HG03575 (cell line): ENCODE data around the gene MAML2.
A peak's percentile ranks its signal among the peaks of the same experiment; 100 is the strongest.

Source experiments
- ATAC-seq: cut with Tn5 transposase; IDR thresholded peaks from one replicate; pipeline ENCODE4 v1.9.1; 2021; ENCODE audit not compliant: unreplicated experiment, insufficient number of reproducible peaks, low FRiP score; ENCODE audit errors: extremely low read depth

The MAML2 gene

DNA sequence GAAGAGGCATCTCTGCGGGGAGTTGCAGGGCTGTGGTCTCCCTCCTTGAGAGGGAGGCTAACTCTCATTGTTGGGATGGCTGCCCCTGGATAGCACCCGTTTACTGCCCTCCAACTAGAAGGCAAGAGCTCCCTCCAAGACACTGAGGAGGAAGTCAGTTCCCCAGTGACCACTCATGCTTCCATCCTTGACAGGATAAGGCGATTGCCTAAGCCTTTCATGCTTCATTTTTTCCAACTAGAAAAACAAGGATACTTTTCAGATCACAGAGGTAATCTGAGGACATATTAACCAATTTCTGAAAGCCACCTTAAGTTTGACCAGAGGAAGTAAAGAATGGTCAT, 186.6 kb downstream of the MAML2 start:
- no peak for ATAC-seq

DNA sequence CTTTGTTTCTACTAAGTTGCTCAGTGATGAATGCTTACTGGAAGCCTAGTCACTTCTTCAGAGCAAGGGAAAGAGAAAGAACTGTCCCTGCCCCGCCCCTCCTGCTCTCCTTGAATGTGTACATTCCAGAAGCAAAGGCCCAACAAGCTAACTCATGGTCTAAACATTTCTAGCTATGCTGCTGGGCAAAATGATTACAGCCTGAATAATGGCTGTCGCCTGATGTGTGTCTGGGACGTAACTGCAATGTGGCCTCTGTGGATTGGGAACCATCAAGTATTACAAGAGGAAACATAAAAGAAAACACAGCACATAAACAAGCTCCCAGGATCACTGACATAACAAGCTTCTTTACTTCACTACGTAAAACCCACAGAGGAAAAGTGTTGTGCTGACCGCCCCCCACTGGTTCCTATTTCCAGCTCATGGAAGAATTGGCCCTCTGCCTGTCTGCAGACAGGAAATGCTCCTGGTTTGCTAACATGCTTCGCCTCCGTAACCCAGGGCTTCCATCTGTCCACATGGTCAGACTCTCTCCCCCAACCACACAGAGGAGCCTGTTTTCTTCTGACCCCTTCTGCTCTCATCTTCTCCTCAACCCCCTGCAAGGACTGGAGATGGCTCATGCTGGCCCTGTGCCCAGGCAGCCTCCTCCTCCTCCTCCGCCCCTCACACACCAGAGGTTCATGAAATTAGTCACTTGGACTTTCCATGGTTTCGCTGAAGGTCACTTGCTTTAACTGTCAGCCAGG, 187.2 kb downstream of the MAML2 start:
- peak; percentile 36 for ATAC-seq

DNA sequence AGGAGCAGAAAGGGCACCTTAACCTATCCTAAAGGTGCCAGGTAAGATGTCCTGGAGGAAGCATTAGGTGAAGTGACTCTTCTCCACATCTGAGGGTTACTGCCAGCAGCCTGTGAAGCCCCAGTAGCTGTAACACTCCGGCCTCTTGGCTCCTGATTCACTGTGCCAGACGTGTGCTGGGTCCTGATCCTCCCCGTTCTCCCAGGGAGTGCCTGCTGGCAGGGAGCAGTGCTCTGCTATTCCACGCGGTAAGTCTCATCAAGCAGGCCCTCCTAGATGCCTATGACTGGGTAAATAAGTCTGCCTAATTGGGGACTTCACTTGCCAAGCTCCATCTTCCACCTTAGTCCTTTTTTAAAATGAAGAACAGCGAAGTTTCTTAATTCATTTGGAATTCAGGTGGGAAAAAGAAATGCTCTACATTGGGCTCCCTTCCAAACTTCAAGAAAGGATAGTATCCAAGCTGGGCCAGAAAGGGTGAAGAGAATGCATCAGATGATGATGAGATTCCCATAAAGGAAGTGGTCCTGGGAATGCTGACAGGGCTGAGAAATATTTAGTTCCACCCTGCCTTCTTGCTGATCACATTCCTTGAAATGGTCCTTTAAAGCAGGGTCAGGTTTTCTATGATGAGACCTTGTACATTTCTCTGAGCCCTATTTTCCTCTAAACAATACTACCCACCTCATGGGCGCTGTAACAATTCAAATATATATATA, 188.0 kb downstream of the MAML2 start:
- no peak for ATAC-seq

DNA sequence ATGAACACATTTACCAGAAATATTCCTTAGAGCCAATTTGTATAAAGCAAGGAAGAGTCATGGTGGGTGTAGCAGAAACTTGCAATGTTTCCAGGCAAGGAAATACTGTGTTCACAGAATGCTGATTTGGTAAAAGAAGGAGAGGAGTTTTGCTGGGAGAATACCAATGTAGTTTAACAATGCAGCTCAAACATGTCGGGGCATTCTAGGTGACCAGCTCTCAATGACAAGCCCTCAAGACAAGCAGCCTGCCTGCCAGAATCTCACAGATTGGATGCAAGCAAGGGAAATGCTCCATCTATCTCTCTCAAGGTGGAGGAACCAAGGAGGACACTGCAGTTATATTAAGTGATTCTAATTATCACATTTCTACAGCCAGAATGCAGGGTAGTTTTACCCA, 190.4 kb downstream of the MAML2 start:
- ATAC-seq = no peak

DNA sequence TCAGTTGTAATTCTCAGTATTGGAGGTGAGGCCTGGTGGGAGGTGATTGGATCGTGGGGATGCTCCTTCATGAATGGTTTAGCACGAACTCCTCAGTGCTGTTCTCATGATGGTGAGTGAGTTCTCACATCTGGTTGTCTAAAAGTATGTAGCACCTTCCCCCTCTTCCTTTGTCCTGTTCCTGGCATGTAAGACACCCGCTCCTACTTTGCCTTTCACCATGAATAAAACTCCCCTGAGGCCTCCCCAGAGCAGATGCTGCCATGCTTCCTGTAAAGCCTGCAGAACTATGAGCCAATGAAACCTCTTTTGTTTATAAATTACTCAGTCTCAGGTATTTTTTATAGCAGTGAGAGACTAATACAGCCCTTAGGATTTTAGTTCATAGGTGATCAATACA, 191.5 kb downstream of the MAML2 start:
- ATAC-seq = no peak

DNA sequence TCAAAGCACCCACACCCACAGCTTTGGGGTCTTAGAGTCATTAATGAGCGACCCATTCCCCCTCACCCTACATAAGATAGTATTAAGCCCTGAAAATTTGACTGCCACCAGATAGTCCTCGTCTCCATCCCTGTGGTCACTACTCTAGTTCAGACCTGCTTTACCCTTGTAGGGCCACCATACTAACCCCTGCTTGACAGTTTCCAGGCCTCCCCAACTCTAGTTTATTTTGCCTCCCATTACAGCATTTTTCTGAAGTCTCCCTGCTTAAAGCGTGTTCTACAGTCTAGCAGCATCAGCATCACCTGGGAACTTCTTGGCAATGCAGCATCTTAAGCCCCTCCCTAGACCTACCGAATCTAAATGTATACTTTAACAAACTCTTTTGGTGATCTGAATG, 192.4 kb downstream of the MAML2 start:
- no peak for ATAC-seq

DNA sequence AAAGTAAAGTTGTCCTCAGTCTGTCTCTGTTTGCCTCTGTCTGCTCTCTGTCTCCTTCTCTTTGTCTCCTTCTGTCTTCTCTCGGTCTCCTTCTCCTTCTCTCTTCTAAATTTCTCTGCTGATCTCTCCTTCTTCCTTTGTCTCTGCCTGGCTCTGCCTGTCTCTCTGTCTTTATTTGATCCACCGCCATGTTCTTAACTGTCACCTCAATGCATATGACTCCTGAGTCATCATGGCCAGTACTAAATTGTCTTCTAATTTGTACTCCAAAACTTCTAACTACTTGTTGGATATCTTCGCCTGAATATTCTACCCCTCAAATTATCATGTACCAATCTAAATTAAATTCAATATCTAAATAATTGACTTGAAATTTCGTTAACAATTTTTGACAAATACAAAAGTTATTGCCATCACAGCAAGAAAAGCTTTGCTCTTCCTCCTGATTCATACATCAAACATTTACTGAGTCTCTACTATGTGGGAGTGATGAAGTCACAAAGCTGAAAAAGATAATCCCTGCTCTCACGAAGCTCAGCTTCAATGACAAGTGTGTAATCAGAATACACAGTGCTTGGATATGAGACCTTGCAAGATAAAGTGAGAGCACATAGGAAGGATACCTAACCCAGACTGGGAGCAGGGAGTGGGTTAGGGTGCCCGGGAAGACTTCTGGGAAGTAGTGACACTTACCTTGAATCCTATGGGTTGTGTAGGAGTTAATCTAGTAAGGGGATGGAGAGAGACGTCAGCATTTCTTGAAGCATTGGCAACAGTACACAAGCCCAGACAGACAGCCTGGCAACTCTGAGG, 193.0 kb downstream of the MAML2 start:
- ATAC-seq = no peak

DNA sequence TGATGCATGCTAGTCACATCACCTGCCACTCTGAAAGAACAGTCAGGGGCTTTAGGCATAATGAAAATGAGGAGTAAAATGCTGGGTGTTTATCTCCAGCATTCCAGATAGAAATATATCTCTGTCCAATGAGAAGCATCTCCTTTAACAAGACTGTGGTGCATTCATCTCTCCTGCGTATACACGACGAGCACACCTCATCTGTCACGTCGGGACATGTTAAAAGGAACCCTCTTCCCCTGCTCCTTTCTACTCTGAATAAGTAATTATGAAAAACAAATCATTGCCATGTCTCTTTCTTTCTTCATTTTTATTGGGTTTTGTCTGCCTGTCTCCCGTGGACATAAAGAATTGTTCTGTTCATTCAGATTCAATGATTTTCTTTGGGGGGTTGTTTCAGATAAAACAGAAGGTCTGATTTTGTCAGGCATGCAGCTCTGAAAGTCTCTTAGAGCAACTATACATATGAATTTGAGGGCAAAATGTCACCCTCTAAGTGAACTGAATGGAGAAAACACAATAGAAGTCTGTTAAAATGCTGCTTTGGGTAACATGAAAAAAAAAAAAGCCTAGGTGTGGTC, 195.0 kb downstream of the MAML2 start:
- ATAC-seq = no peak

DNA sequence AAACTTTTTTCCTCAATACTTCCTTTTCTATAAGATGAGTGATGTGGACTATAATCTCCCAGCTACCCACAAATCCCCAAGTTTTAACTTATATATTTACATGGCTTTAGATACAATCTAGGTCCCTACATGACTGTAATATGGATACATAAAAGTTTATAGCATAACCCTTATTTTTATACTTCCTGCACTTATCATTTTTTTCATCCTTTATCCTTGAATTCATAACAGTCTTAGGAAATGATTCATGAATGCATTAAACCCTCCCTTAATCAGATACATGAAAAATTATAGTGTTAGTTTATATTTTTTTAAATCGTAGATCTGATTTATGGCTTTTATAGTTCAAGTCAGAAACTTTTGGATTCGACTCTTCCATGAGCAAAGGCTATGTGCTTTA, 195.8 kb downstream of the MAML2 start:
- no peak for ATAC-seq

DNA sequence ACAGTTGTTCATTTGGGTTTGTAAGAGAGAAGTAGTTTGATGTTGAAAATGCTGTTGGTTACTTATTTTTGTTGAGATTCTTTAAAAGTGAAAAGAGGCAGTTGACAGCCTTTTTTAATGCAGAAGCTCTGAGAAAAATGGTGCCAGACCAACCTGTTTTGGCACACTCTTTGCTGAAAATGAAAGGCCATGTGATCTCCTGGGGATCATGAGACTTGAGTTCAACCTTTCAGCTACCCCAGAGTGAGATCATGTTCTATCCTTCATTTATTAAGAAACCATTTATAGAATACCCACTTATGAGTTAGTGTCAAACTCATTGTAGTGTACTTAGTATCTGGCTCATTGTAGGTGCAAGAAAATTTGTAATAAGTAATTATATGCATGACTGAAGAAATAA, 196.2 kb downstream of the MAML2 start:
- no peak for ATAC-seq

DNA sequence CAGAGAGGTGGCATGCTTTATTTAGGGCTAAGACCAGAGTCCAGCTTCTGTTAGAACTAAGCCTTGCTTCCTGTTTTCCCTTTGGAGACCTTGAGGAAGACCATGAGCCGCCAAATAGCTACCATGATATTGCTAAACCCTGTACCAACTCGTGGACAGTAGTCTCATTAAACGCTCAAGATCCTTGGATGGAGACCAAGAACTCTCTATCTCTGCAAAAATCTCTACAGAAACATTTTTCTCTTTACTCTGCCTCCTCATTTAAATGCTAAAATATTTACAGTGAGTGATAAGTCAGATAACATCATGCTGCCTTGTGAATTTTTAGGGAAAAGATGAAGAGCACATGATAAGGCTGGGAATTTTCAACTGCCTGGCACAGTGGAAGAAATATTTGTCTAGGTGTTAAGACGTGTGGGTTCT, 197.8 kb downstream of the MAML2 start:
- no peak for ATAC-seq

DNA sequence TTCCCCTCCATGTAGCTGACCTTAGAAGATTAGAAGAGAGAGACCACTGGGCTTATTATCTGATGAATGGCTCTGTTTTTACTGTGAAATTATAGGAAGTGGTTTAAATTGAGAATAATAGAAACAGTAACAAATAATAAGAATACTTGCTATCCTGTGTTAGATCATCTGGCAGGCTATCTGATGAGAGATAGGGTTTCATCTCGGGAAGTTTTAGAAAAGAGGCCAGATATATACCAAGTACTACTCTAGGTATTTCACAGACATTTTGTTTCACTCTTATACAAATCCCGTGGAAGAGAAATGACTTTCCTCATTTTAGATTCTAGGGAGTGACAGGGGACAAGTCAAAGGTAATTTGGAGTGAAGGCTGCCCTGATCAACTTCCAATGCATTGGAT, 198.4 kb downstream of the MAML2 start:
- ATAC-seq = no peak

DNA sequence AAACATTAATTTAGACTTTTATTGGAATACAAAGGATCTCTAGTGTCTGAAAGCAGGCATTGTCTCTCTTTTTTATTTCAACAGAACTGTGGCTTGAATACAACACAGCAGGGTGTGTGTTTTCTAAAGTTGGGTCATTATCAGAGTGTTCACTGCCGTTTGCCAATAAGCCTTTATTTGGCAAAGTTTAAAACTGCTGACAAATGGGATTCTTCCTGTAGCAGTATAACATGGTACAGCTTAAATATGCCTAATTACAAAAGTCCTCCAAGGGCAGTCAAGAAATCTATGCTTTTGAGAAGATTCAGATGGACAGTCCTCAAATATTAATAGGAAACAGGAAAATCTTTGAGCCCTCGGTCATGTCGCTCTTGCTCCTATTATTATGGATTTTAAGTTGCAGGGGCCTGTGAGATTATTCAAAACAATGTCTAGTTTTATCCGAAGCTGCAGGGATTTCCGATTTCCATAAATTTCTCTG, 199.9 kb downstream of the MAML2 start:
- ATAC-seq = no peak

DNA sequence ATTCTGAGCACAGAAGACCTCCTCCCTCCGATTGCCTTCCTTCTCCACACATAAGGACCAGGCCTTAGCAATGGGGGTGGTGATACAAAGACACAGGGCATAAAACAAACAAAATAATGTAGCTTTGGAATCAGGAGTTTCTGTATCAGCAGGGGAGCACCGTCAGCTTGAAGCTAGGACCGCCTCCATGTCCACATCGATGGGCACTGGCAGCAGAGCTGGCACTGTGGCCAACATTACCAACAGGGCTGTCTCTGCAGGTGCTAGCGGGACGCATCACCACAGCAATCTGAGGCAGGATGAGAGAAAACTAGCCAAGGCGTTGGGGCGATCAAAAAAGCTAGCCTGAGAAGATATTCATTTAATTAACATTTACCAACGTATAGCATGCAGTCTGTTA, 201.4 kb downstream of the MAML2 start:
- ATAC-seq = no peak

DNA sequence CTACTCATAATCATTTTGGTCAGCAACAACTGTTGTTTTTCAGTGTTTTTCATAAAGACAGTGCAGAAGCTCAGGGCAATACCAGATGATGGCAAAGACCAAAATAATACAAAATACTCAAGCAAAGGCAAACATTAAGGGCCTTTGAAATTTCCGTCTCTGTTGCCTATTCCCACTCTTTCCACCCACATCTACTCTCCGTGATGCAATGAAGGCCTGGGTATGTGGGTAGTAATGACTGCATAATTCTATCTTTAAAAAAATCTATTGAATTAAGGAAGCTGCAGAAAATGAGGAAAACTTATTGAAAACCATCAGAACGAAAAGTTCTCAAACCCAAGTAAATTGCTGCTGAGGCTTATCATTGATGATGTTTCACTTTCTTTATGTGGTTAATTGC, 203.3 kb downstream of the MAML2 start:
- ATAC-seq = no peak

DNA sequence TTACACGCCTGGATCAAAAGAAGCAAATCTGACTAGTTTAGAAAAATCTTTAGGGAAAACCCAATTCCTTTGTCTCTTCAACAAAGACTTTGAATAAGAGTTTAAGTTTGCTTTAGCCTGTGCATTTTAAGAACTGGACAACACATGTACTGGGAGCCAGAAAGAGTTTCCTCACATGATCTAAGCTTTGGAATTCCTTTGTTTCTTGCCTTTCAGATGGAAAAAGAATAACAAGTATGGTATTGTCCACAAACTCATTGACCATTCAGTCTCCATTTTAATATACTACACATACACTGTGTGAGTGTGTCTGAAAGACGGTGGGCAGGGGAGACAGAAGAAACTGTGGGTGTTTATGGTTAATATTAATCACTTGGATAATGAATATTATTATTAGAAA, 205.6 kb downstream of the MAML2 start:
- ATAC-seq = no peak

DNA sequence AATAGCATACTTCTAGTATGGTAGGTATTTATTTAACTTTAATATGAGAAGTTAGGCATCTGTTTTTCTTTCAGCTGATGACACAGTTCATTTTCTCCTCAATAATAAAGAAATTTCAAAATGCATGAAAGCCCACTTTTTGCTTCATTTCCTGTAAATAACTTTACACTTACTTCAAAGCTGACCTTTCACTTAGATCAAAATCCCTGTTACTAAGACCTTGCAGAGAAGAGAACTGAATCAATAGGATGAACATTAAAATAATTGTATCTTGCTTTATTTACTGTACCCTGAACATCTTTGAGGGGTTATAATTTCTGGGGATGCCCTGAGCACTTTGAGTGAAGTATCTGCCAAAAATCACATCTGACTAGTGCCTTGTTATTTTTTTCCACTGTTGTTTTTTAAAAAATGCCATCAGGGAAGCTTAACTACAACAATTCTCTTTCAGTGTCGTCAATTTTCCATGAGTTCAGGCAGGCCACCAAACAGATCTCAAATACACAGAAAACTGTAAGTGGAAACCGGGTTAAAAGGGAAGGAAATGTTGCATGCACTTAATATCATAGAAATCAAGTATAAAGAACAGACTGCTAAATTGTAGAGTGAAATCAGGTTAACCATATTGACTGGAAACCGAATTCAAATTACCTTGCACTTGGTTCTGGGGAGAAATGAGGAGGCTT, 206.2 kb downstream of the MAML2 start:
- ATAC-seq = no peak

DNA sequence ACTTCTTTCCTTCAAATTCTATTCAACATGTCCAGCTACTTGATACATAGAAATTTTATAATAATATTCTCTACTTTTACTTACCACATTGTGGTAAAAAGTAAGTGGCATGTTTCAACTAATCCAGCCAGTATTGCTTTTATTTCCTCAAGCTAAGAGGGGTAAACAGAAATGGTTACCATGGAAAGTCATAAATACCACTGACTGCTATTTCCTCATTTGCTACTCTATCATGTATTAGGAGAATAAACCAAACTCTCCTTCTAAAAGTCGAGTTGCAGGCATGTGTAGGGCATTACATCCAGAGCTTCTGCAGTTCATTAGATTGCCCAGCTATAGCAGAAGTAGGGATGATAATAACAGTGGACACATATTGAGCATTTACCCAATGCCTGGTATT, 208.4 kb downstream of the MAML2 start:
- no peak for ATAC-seq

DNA sequence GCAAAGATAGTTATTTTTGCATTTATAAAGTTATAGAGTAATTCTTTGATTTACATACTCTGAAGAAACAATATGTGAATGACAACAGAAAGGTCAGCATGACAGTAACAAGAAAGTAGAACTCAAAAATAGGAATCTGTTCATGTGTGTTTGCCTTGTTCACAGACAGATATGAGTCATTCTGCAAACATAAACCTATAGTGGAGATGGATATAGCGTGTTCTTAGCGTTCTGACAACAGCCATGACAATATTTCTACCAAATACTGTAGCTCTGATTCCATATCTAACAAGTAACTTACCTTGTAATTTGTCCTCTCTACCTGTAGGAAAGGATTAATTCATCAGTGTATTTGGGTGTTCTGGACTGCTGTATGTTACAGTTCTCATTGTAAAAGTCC, 210.6 kb downstream of the MAML2 start:
- ATAC-seq = no peak
